ENCODE results near the gene JAK3. TPM values are rescaled to one million over a fixed set of nuclear protein-coding genes. Genes with fewer than 3 reads are reported as not detected.

JAK3 gene
- total and polyA plus RNA-seq, 10 of the 15 experiments (the other 5 are each of a cell fraction or from before 2014, with no cell fraction given) = 7.8 to 67.9 (median 33.3) TPM

- ChIA-PET RAD21 (ENCODE audit: unreplicated experiment) (interaction anchor here (0.7 kb wide), 1 partner anchor 64 kb away, joined by 3 read pairs; no protein-coding TSS in a partner anchor), SMC1A (ENCODE audit: uncharacterized antibody, unreplicated experiment) (no interaction called here), CTCF (no interaction called here), POLR2A (no interaction called here)
- no peak overlapping the region for H3K4me2 ChIP-seq (ENCODE audit: control insufficient read depth, insufficient read depth)
- 25% methylated on average over 11 of the region's 11 CpGs for WGBS (ENCODE audit: insufficient coverage, insufficient replicate concordance, low lambda C conversion rate, missing lambda C conversion rate)
- no peaks in the 10 kb centered on the region for H3K36me3 ChIP-seq (ENCODE audit: control insufficient read depth in 2 of 2, insufficient read depth in 2 of 2, low read length in 1 of 2)
- ATAC-seq (no peak), DNase-seq (ENCODE audit: low read depth, low spot score) (no peak), FAIRE-seq (no peak)
- H3K27ac ChIP-seq (ENCODE audit: control insufficient read depth, insufficient read depth) = no peak overlapping the region
- no peak for TF ChIP-seq CBX5 (IDR thresholded peaks at IDR 0.05; ENCODE audit: low read depth)
- no peak for TF ChIP-seq IRF5 (IDR thresholded peaks at IDR 0.05; ENCODE audit: borderline replicate concordance)
- no peak for TF ChIP-seq ESRRA (IDR thresholded peaks at IDR 0.05; ENCODE audit: low read length)
- no peak for TF ChIP-seq POLR2A (IDR thresholded peaks at IDR 0.05; ENCODE audit: low read depth, low read length)
- TF ChIP-seq, protein P1, sequence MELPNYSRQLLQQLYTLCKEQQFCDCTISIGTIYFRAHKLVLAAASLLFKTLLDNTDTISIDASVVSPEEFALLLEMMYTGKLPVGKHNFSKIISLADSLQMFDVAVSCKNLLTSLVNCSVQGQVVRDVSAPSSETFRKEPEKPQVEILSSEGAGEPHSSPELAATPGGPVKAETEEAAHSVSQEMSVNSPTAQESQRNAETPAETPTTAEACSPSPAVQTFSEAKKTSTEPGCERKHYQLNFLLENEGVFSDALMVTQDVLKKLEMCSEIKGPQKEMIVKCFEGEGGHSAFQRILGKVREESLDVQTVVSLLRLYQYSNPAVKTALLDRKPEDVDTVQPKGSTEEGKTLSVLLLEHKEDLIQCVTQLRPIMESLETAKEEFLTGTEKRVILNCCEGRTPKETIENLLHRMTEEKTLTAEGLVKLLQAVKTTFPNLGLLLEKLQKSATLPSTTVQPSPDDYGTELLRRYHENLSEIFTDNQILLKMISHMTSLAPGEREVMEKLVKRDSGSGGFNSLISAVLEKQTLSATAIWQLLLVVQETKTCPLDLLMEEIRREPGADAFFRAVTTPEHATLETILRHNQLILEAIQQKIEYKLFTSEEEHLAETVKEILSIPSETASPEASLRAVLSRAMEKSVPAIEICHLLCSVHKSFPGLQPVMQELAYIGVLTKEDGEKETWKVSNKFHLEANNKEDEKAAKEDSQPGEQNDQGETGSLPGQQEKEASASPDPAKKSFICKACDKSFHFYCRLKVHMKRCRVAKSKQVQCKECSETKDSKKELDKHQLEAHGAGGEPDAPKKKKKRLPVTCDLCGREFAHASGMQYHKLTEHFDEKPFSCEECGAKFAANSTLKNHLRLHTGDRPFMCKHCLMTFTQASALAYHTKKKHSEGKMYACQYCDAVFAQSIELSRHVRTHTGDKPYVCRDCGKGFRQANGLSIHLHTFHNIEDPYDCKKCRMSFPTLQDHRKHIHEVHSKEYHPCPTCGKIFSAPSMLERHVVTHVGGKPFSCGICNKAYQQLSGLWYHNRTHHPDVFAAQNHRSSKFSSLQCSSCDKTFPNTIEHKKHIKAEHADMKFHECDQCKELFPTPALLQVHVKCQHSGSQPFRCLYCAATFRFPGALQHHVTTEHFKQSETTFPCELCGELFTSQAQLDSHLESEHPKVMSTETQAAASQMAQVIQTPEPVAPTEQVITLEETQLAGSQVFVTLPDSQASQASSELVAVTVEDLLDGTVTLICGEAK (IDR thresholded peaks at IDR 0.05; ENCODE audit: borderline replicate concordance) = no peak
- in situ Hi-C loops (cut with MboI) = no loop called here
- BruUV-seq (replicated peaks) = no TSS peak
- H3K27me3 ChIP-seq (replicated peaks in 1 of 2; ENCODE audit: control insufficient read depth in 2 of 2, insufficient read depth in 2 of 2, low read length in 1 of 2) = peaks cover 3 to 6% of the 10 kb centered on the region in 2 experiments; a peak in 3 of 4 replicates
- H3K9ac ChIP-seq (ENCODE audit: control insufficient read depth, insufficient read depth, low read length) = no peak overlapping the region
- H3K4me3 ChIP-seq = no peak overlapping the region
- intact Hi-C loops (cut with micrococcal nuclease; ENCODE audit: unreplicated experiment) = no loop called here
- no peaks in the 10 kb centered on the region for H3K9me3 ChIP-seq (replicated peaks; ENCODE audit: control insufficient read depth, insufficient read depth, low read length)
- no peak overlapping the region for H2AFZ ChIP-seq (ENCODE audit: control insufficient read depth, low read depth, low read length)
- no peaks in the 10 kb centered on the region for H4K20me1 ChIP-seq (ENCODE audit: control insufficient read depth, insufficient read depth)
- H3K79me2 ChIP-seq (ENCODE audit: control insufficient read depth, insufficient read depth, low read length) = no peaks in the 10 kb centered on the region
- no peaks in the 10 kb centered on the region for H3K4me1 ChIP-seq (ENCODE audit: control insufficient read depth, insufficient read depth, low read length)
These were observed 50.2 kb downstream of the JAK3 start for GRCh38 chr19:17797424-17798201.

Data from GM12878 (cell line).